Measurements from ENCODE around the gene RCCD1. TPM values are rescaled to one million over a fixed set of nuclear protein-coding genes. Genes with fewer than 3 reads are reported as not detected.

Gene RCCD1
- total RNA-seq, 1 experiment from 2014 or later, result 22.8 TPM

- no peak overlapping the region for H2BK20ac ChIP-seq (ENCODE audit: low read depth, low read length, poor library complexity, severe bottlenecking)
- Mint-ChIP-seq H3K4me3 (no peak overlapping the region), H3K27ac (peak overlapping the region in 2 of 3 experiments; percentile 22 to 68; a peak in 4 of 7 replicates)
Observed at GRCh38 chr15:90988296-90988695, 33.6 kb downstream of the RCCD1 start.

More at GRCh38 chr15:90988296-90988695, 33.6 kb downstream of the RCCD1 start:
- Histone ChIP-seq H4K8ac (replicated peaks; ENCODE audit: insufficient read length, low read depth, low read length) (no peak overlapping the region), H3K79me1 (ENCODE audit: insufficient read depth, low read depth, low read length, poor library complexity, severe bottlenecking) (peaks cover 20% of the 10 kb centered on the region), H3K9me3 (ENCODE audit: control insufficient read depth, low read depth, low read length) (no peaks in the 10 kb centered on the region), H4K5ac (ENCODE audit: insufficient read length, low read depth, low read length) (no peak overlapping the region), H2BK12ac (ENCODE audit: insufficient read length, low read depth, low read length) (no peak overlapping the region), H3K79me2 (ENCODE audit: insufficient read depth, low read length) (peaks cover 51% of the 10 kb centered on the region), H4K91ac (ENCODE audit: insufficient read length, low read depth, low read length) (no peak overlapping the region), H2AFZ (ENCODE audit: low read length) (no peak overlapping the region), H3K4me2 (ENCODE audit: insufficient read depth, insufficient read length, low read length) (no peak overlapping the region), H3K56ac (ENCODE audit: insufficient read length, low read depth, low read length) (no peak overlapping the region), H3K14ac (ENCODE audit: insufficient read depth, low read length) (no peak overlapping the region), H2BK15ac (ENCODE audit: low read depth, low read length) (no peak overlapping the region), H3K27ac (ENCODE audit: insufficient read length, low read depth, low read length) (no peak overlapping the region), H3K9ac (ENCODE audit: extremely low read depth, insufficient read length, low read length) (no peak overlapping the region), H3K23me2 (ENCODE audit: insufficient read length, low read depth, low read length, poor library complexity, severe bottlenecking) (peaks cover under 1% of the 10 kb centered on the region), H3T11ph (ENCODE audit: low read length) (no peak overlapping the region), H4K20me1 (ENCODE audit: control insufficient read depth, insufficient read depth, insufficient read length) (no peaks in the 10 kb centered on the region), H3K18ac (ENCODE audit: insufficient read length, low read depth, low read length) (no peak overlapping the region), H3K4me1 (ENCODE audit: insufficient read depth, low read length) (no peaks in the 10 kb centered on the region), H3K4ac (ENCODE audit: low read depth, low read length) (no peak overlapping the region), H2BK5ac (ENCODE audit: insufficient read length, low read length) (no peak overlapping the region), H2AK5ac (ENCODE audit: insufficient read length, low read length) (no peak overlapping the region), H3K23ac (ENCODE audit: insufficient read length, low read depth, low read length) (no peak overlapping the region), H2BK120ac (ENCODE audit: low read depth, low read length, poor library complexity, severe bottlenecking) (no peak overlapping the region), H3K27me3 (ENCODE audit: insufficient read depth, low read length) (no peaks in the 10 kb centered on the region)
- H3K36me3 Mint-ChIP-seq (ENCODE audit: insufficient read depth in 1 of 3, low read depth in 3 of 3), result peaks cover 10 to 22% (median 15%) of the 10 kb centered on the region in 3 experiments
- DNase-seq, result no peak
- peaks cover 26 to 28% of the 10 kb centered on the region in 2 experiments for H3K4me1 Mint-ChIP-seq
- H3K27me3 Mint-ChIP-seq (ENCODE audit: low read depth), result no peaks in the 10 kb centered on the region; the same call in 1 of the 2 replicates
- TF ChIP-seq, protein P1, sequence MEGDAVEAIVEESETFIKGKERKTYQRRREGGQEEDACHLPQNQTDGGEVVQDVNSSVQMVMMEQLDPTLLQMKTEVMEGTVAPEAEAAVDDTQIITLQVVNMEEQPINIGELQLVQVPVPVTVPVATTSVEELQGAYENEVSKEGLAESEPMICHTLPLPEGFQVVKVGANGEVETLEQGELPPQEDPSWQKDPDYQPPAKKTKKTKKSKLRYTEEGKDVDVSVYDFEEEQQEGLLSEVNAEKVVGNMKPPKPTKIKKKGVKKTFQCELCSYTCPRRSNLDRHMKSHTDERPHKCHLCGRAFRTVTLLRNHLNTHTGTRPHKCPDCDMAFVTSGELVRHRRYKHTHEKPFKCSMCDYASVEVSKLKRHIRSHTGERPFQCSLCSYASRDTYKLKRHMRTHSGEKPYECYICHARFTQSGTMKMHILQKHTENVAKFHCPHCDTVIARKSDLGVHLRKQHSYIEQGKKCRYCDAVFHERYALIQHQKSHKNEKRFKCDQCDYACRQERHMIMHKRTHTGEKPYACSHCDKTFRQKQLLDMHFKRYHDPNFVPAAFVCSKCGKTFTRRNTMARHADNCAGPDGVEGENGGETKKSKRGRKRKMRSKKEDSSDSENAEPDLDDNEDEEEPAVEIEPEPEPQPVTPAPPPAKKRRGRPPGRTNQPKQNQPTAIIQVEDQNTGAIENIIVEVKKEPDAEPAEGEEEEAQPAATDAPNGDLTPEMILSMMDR (conservative IDR thresholded peaks at IDR 0.05), result no peak
- no CpG with 5 or more reads among the region's 6 CpGs for WGBS (ENCODE audit: extremely low coverage, insufficient read length, low lambda C conversion rate)
- H3K9me3 Mint-ChIP-seq, result no peaks in the 10 kb centered on the region

Data from H9 (cell line).